ENCODE results near the gene EXOC1L.

EXOC1L gene

GRCh38 chr4:55884851-55885219, 65.2 kb downstream of the EXOC1L start:
- DNase-seq, result no peak
